SK-N-SH treated with all-trans-retinoic acid at 6 μM for 48 hours (cell line): ENCODE results near the gene PLXNA4.
A peak's percentile ranks its signal among the peaks of the same experiment; 100 is the strongest.

Source experiments
- ATAC-seq: fragments of 200-7000 bp; cut with Tn5 transposase; 3 replicates; pipeline ENCODE4 v1.9.1; 2020; ENCODE audit warnings: mild to moderate bottlenecking, moderate library complexity
- CREB5 ChIP-seq: fragments of 250-450 bp; sonication (Bioruptor Pico); IDR thresholded peaks from 2 replicates; pipeline ENCODE4 v1.5.1; 2020; ENCODE audit warnings: low read depth, mild to moderate bottlenecking, moderate library complexity
- ESRRG ChIP-seq: fragments of 250-450 bp; sonication (Bioruptor Pico); IDR thresholded peaks from 2 replicates; pipeline ENCODE4 v1.6.1; 2021; ENCODE audit warnings: mild to moderate bottlenecking
- GLIS3 ChIP-seq: fragments of 250-450 bp; sonication (Bioruptor Pico); IDR thresholded peaks from 2 replicates; pipeline ENCODE4 v1.5.0; 2020; ENCODE audit warnings: mild to moderate bottlenecking, moderate library complexity
- ISL1 ChIP-seq: fragments of 250-450 bp; sonication (Bioruptor Pico); IDR thresholded peaks from 2 replicates; pipeline ENCODE4 v2.1.2; 2022; ENCODE audit warnings: mild to moderate bottlenecking, moderate library complexity
- OSR1 ChIP-seq: fragments of 250-450 bp; sonication (Bioruptor Pico); IDR thresholded peaks from 2 replicates; pipeline ENCODE4 v1.8.0; 2022; ENCODE audit warnings: moderate library complexity, mild to moderate bottlenecking, inconsistent platforms
- PATZ1 ChIP-seq: fragments of 250-450 bp; sonication (Bioruptor Pico); IDR thresholded peaks from 2 replicates; pipeline ENCODE4 v1.8.0; 2020; ENCODE audit warnings: mild to moderate bottlenecking, moderate library complexity, borderline replicate concordance
- PPARA ChIP-seq: fragments of 250-450 bp; sonication (Bioruptor Pico); IDR thresholded peaks from 2 replicates; pipeline ENCODE4 v1.5.0; 2020; ENCODE audit warnings: mild to moderate bottlenecking, borderline replicate concordance
- TCF4 ChIP-seq: fragments of 250-450 bp; sonication (Bioruptor Pico); IDR thresholded peaks from 2 replicates; pipeline ENCODE4 v1.8.0; 2021; ENCODE audit warnings: mild to moderate bottlenecking, moderate library complexity, borderline replicate concordance
- TOX ChIP-seq: fragments of 250-450 bp; sonication (Bioruptor Pico); IDR thresholded peaks from 2 replicates; pipeline ENCODE4 v1.8.0; 2021; ENCODE audit warnings: mild to moderate bottlenecking, moderate library complexity, borderline replicate concordance
- TSHZ2 ChIP-seq: fragments of 250-450 bp; sonication (Bioruptor Pico); IDR thresholded peaks from 2 replicates; pipeline ENCODE4 v1.5.0; 2020; ENCODE audit warnings: mild to moderate bottlenecking, moderate library complexity
- ZNF70 ChIP-seq: fragments of 450-650 bp; formaldehyde crosslinking; IDR thresholded peaks from 2 replicates; pipeline ENCODE4 v1.5.0; 2020; ENCODE audit warnings: mild to moderate bottlenecking, moderate library complexity
- ZNF8 ChIP-seq: fragments of 450-650 bp; formaldehyde crosslinking; IDR thresholded peaks from 2 replicates; pipeline ENCODE4 v1.5.0; 2020; ENCODE audit warnings: mild to moderate bottlenecking, moderate library complexity

PLXNA4 gene

GRCh38 chr7:132476541-132476940 lies 99.7 kb downstream of the PLXNA4 start (continued):
- TF ChIP-seq CREB5 (CRISPR knock-in tag) (peak; percentile 86; the same call in 1 of the 2 replicates), ESRRG (CRISPR knock-in tag) (peak; percentile 29; the same call in 1 of the 2 replicates), GLIS3 (CRISPR knock-in tag) (peak; percentile 50; the same call in 1 of the 2 replicates)

- TF ChIP-seq ISL1 (peak; percentile 73), TSHZ2 (CRISPR knock-in tag) (peak; percentile 48; the same call in 1 of the 2 replicates), TOX (CRISPR knock-in tag) (no peak), ZNF70 (CRISPR knock-in tag) (0 out of 2 replicates have a peak, but pooled peaks have one; percentile 14), TCF4 (CRISPR knock-in tag) (peak; percentile 87), ZNF8 (CRISPR knock-in tag) (0 out of 2 replicates have a peak, but pooled peaks have one; percentile 18)
- peak; percentile 68 for ATAC-seq
Measured at GRCh38 chr7:132475669-132476116, 100.6 kb downstream of the PLXNA4 start.

- ATAC-seq = peak; percentile 15; the same call in 2 of the 3 replicates
- TF ChIP-seq PPARA (CRISPR knock-in tag) = no peak
- no peak for TF ChIP-seq TCF4 (CRISPR knock-in tag)
- TF ChIP-seq PATZ1 (CRISPR knock-in tag) = no peak
- TF ChIP-seq OSR1 = no peak
- no peak for TF ChIP-seq ZNF8 (CRISPR knock-in tag)
- no peak for TF ChIP-seq CREB5 (CRISPR knock-in tag)
Measured at GRCh38 chr7:132475037-132475668, 101.1 kb downstream of the PLXNA4 start.

GRCh38 chr7:132472463-132473120 lies 103.7 kb downstream of the PLXNA4 start:
- peak; percentile 70 for ATAC-seq
- TF ChIP-seq CREB5 (CRISPR knock-in tag) = peak; percentile 74; the same call in 1 of the 2 replicates
- TF ChIP-seq PATZ1 (CRISPR knock-in tag) = no peak
